Central memory CD4-positive, alpha-beta T cell (primary cell): ENCODE data around the gene GFOD1.
"Not testable (repeated sequence)": the region's sequence is repeated elsewhere in the genome, so short reads cannot be mapped to it uniquely, and the experiment has no call there.

Experiments used
- DNase-seq: peaks from one replicate; pipeline ENCODE4 v3.0.0; 2022

The GFOD1 gene

DNA sequence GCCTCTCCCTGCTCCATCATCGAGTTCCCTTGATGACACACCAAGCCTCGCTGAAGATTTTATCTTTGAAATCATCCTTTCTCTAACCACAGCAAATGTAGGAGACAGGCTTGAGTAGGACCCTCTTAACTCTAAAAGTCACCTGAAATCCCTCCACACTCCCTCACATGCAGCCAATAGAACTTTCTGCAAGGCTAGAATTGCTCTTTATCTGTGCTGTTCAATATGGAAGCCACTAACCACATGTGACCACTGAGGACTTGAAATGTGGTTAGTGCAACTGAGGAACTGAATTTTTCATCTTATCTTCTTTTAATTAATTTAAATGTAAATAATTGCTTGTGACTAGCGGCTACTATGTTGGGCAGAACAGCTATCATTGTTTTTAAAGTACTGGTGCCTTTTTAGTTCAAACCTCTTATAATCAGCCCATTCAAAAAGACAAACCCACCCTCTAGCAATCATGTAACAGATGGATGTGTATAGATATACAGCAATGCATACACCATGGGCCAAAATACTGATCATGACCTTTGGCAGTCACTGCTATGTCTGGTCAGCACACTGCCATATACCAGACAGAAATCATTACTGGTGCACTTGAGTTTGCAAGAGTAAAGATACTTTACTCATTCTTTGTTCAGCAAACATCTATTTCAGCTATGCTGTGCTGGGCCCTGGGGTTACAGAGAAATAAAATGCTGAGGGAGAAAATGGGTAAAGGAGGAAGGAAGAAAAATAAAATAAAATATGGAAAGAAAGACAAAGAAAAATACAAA lies 50.0 kb downstream of the GFOD1 start:
- DNase-seq = no peak

DNA sequence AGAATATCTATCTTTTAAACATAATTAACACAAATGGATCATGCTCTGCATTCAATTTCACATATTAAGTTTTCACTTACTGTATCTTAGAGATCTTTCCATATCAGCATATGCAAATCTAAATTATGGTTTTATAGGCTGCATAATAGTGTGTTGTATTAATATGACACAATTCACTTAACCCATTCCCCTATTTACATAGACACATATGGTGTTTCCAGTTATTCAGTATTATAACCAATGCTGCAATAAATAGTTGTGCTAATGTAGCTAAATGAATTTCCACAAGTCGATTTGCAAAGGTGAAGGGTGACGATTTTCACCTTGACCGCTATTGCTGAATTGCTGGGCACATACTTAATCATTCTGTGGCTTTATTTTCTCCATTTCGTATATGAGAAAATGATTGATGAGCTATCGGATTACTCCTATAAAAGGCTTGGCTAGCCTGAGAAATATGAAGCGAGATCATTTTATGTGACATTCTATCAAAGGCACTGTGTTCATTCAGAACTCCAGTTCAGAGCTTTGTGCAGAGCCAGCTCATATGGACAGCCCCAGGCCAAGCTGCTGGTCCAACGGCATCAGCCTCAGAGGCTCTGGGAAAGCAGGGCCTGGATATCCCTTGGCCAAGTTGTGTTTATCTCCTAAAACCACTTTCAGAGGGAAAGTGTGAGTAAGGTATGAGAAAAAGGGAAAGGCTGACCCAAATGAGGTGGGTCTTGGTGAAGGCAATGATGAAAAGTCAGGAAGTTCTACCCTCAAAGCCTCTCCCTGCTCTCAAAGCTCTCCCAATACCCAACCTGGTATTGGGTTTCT lies 50.8 kb downstream of the GFOD1 start:
- DNase-seq = no peak

DNA sequence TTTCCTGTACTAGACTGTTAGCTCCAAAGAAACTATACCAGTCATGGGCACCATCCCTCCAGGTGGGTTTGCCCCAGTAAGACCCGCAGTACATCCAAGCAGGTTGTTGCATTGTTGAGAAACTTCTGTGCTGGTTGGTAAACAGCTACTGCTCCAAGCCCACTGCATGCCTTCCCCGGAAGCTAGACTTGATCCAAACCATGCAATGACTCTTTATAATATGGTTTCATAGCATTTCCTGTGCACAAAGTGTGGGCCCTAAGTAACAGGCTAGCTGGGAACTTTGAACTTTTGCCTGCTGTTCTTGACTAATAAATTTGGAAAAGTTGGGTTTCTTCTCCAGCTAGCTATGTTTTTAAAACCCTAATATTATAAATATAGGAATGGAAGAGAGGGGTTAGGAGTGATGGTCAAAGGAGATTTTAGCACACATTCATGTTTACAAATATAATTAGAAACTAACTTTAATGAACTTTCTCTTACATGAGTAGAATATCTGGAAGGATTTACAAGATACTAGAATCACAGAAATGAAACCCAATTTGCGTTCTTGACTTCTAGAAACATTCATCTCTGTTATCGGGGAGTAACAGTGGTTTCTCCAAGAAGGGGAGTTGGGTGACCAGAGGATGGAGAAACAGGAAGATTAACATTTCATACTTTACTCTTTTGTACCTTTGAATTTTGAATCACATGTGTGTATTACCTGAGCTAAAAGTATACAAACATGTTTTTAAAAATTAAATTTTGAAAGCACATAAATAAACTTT lies 51.7 kb downstream of the GFOD1 start:
- no peak for DNase-seq

DNA sequence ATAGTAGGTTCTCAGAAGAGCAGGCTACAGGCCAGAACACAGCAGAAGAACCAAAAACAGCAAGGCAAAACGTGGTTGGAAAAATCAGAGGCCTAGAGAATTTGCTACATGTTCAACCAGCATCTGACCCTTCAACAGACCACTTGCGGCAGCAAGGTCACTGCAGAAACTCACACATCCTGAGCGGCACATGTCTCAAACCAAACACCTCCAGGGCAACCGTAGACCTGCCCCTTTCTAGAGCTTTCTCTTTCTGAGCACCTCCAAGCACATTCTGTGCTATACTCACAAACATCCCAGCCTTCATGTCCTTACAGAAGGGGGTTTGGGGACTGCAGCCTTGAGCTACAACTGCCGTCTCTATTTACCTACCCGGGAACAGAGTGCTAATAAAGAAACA lies 52.6 kb downstream of the GFOD1 start:
- no peak for DNase-seq

DNA sequence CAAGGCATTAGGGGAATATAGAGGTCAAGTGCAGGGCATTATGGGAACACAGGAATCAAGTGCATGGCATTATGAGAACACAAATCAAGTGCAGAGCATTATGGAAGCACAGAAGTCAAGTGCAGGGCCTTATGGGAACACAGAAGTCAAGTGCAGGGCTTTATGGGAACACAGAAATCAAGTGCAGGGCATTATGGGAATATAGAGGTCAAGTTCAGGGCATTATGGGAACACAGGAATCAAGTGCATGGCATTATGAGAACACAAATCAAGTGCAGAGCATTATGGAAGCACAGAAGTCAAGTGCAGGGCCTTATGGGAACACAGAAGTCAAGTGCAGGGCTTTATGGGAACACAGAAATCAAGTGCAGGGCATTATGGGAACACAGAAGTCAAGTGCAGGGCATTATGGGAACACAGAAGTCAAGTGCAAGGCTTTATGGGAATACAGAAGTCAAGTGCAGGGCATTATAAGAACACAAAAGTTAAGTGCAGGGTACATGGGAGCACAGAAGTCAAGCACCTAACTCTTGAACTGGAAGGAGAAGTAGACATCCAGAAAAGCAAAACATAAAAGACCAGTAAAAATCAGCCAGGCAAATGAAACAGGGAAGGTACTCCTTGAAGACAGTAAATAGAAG lies 53.1 kb downstream of the GFOD1 start:
- DNase-seq = not testable (repeated sequence)

DNA sequence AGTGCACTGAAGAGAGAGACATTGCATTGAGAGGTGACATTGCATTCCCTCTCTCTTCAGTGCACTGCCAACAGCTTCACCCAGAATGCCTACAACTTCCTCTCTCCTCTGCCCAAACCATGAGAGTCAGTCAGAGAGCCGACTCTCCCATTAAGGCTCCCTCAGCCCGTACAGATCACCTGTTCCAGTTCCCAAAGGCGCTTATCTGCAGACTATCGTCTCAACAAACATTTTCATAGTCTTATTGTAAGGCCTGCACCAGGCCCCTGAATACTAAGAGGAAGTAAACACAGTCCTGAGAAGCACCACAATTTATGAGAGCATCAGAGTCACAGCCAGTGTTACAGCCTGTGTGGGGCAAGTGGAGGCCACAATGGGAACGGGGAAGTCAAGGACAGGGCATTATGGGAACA lies 53.7 kb downstream of the GFOD1 start:
- DNase-seq = no peak

DNA sequence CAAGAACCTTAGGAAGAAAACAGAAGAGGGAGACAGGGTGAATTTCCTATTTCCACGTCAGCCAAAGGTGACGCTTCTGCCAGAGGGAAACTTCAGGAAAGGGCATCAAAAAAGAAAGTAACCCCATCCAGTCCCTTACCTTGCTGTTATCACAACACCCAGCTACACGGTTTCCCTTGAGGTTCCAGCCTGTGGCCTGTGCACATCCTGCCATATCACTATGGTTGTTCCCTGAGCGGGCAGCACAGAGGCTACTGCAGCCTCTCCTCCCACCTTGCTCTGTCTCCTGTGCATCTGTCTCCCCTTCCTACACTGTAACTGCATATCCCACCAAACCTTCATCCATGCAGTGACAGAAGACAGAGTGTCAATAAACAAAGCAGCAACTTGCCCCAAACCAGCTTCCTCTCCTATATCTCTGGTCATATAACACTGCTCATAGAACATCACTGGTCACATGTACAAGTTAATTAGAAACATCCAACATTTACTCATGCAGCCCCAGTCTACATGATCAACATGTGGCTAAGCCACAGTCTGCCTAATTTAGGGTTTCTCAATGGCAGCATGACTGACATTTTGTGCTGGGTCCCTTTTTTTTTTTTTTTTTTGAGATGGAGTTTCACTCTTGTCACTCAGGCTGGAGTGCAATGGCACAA lies 54.7 kb downstream of the GFOD1 start:
- DNase-seq = no peak

DNA sequence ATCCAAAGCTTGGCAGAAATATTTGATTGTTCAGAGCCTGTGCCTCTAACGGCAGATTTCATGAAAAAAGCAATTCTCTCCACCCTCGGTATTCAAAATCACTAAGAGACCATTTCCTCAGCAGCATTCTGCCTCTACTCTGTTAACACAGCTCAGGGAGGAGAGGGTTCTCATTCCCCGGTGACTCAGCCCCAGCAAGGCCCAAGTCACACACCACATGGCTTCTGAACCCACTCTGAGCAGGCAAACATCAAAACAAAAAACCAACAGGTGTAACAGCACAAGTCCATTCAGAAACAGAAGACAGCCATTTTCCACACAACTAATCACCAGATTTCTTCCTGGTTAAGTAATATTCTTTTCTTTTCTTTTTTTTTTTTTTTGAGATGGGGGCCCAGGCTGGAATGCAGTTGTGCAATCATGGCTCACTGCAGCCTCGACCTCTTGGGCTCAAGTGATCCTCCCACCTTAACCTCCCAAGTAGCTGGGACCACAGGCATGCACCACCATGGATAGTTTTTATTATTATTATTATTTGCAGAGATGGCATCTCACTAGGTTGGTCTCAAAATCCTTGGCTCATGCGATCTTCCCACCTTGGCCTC lies 55.4 kb downstream of the GFOD1 start:
- DNase-seq = no peak

DNA sequence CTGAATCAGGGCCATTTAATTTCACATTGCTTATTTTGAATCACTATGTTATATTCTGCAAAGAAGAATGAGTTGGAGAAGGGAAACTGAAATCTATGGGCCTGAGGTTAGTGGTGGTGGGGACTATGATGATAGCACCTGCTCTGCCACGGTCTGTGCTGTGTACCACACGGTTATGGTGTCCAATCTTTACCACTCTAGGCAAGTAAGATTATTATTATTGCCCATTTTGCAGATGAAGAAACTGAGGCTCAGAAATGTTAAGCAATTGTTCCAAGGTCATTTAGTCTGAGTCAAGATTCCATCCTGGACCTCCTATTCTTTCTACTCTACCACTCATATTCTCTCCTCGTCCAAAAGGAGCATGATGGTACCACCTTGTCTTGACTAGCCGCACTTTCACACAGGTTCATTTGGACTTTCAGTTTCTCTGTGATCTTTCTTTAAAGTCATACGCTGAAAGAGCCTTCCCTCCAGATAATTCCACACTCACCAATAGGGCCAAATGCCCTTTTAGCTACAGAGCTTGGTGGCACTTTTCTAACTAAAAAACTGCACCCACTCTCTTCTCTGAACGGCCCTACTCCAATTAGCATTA lies 56.2 kb downstream of the GFOD1 start:
- no peak for DNase-seq

DNA sequence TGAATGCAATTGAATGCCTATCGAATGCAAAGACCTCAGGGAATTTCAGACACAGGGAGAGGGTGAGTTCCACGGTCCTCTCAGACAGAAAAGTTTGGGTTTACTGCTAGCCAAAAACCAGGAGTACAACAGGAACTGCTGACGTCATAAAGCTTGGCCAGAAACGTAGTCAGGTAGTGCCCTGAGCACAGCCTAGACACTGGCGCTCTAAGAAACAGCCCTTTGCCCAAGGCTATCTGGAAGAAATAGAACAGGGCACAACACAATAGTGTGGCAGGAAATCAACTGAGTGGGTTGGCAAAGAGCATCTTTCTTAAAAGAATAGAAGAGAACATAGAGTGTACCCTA lies 58.0 kb downstream of the GFOD1 start:
- DNase-seq = no peak

DNA sequence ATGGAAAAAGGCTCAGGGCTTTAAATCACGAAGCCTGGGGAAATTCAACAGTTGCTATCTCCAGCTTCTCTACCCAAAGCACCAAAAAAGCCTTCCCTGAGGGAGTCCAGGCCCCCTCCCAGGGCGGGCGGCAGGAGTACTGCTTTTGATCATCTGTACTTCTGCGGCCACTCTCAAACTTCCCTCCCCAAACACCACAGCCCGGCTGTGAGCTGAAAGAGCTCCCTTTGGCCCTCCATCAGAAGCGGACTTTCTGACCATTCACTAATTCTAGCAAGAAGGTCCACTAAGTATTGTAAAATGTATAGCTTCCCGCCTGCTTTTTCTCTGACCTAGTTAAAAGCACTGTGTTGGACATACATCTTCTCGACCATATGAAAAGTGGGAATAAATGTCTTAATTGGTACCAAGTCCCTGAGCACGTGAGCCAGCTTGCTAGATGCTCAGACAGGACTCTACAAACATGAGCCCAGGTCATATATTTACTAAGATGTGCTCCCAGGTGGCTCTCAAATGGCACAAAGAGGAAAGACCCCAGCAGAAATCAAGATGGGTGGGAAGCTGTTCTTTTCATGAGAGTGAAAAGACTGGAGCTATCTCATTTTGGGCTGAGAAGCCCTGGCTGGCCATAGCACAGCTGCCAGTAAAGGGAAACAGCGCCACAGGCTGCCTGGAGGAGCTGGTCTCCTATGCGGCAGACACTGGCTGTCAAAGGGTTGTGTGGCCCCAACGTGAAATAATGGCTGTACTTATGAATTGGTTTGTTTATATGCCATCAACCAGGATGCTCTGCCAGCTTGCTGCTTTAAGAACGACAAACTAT lies 58.6 kb downstream of the GFOD1 start:
- DNase-seq = no peak

DNA sequence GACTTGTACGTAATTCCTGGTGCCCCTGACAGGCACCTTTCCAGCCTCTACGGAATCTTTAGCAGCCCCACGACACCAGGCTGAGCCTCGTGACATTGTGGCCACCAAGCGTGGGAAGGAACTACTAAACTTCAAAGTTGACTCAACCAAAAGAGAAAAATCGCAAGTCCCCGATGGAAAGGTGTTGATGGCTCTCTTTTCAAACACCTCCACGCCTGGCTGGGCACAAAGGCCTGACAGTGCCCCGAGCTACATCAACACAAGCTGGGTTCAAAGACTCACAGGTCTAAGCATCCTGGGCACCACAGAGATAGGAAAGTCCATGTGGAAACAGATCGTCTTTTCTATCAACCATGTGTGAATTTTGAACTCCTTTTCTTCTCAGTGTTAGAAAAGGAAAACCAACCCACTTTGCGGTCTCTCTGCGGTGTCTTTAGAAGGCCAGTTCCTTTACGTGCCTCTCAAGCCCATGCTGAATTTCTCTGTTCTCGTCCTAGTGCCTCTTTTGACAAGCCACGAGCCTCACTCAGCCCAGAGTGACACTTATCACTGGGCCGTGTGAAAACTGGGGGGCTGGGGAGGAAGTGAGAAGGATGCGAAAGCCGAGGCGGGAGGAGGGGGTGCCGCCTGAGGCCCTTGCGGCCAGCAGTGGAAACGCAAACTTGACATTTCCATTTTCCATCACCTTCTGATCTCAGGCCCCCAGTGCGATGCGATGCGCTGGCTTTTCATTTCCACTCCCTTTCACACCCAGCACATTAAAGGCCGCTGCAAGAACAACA lies 59.4 kb downstream of the GFOD1 start:
- DNase-seq = peak; percentile 39

DNA sequence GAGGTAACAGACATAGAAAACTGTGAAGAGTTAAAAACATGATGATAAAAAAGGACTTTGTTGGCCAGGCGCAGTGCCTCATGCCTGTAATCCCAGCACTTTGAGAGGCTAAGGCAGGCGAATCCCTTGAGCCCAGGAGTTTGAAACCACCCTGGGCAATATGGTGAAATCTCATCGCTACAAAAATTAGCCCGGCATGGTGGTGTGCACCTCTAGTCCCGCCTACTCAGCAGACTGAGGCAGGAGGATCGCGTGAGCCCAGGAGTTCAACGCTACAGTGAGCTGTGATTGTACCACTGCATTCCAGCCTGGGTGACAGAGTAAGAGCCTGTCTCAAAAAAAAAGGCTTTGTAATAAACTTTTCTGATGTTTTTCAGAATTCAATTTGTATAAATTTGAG lies 60.1 kb downstream of the GFOD1 start:
- DNase-seq = no peak

DNA sequence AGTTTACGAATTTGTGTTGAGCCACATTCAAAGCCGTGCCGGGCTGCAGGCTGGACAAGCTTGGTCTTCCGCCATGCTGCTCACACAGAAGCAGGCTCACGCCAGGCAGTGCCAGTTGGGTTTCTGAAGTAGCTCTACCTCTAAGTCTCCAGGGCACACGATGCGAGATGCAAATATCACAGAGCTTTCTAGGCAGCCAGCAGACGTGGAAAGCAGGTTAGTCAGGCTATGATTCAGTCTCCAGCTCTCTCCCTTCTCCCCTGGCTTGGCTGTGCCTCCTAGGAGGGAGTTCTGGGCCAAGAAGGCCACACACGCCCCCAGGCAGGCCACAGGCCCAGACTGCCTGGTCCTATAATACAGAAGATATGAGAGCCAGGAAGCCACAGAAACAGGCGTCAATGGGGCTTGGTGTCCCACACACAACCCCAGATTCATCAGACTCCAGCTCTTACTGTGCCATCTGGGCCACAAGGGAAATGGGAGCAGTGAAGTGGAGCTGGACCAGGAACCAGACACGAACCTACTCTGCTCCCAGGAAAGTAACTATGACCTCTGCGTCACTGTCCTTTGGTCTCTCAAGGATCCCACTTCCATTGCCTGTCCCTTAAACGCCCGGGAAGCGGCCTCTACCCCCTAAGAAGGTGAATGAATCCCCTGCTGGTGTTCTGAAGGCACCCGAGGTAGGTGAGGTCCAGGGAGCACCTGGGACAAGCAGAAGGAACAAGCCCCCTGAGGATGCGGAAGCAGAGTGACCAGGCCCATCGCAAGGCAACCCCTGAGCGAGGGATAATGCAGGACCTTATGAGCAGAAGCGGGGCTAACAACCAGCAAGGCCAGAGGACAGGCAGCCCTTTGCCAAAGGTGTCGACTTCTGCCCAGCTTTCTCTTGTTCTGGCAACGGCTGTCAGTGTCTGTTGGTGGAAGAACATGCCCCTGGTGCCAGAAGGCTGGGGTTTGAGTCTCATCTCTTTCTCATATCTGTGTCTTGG lies 61.2 kb downstream of the GFOD1 start:
- no peak for DNase-seq

DNA sequence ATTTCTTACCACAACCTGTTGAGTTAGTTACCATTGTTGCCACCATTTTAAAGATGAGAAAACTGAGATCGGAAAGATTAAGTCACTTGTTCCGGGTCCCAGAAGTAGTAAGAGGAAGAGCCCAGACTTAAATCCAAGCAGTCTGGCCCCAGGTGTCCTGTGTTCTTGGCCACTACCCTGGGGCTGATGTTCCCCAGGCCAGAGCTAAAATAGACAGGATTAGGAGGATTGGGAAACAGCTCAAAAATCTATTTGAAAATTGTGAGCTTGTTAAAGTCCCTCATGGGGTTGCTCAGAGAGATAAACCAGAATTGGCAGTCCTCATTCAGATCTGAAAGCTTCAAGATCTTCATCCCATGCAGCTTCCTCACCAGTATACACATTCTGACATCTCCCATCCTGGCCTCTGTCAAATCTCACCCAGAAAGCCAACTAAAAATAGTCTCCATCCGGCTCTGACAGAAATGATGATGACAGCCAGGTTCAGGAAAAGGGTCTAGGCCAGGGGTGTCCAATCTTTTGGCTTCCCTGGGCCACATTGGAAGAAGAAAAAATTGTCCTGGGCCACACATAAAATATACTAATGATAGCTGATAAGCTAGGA lies 62.0 kb downstream of the GFOD1 start:
- no peak for DNase-seq

DNA sequence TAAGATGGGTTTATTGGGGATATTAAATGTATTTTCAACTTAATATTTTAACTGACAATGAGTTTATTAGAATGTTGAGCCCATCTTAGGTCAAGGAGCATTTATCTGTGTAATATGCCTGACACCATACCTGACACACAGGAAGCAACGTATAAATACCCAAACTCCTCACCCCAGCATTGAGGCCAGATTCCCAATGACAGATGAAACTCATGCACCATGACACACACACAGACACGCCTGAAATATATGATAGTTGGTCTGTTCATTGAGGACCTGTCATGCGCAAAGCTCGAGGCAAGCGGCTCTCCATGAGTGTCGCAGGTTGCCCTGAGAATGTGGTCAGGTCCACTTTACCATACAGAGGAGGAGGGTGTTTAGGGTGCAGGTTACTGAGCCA lies 64.1 kb downstream of the GFOD1 start:
- DNase-seq = no peak

DNA sequence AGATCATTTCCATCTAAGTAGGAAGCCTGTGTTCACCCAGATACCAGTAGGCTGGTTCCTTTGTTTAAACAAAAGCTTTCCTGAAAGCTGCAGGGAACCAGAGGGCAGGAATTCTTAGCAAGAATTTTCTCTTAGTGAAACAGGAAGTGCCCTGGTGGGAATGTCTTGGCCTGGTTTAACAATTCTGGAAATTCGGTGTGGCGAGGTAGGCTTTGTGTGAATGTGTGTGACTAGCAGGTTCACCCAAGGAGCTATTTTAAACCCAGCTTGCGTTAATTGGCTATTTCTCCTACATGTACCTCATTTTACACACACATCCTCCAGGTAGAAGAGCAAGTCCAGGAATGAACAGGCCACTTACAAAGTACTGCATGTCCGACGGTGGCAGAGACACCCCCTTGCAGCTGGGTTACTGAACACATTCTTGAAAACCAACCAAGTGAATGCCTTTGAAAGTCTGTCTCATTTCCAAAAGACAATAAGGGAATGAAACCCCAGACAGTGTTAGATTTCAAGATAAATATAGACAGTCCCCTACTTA lies 64.6 kb downstream of the GFOD1 start:
- no peak for DNase-seq
